Measurements from ENCODE around the gene PRR23B.

PRR23B gene

GRCh38 chr3:138972941-138973340 is 47.8 kb downstream of the PRR23B start:
- no peak for DNase-seq

DNA sequence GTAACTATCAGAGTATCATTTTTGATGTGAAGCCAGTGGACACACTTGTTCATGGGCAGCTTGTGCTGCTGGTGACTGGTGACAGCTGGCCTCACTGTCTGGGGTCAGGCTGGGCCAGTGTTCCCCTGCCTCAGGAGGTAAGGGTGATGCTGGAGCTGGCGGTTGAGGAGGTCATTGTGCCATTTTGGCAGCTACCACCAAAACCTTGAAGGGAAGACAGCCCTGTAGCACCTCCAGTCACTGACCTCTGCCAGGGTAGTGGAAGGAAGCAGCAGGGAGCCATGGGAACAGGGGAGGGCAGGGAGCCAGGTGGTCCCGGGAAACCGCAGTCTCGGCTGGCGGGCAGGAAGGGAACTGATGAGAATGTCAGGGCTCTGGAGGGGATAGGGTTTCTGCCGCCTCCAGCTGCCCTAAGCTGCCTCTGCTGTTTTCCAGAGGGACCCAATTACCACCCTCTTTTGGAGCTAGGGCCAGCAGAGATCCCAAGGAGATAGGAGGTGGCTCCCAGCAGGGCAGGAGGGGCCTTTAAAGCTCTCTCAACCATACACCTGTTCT is 48.9 kb downstream of the PRR23B start:
- no peak for DNase-seq
